CD4-positive, alpha-beta memory T cell (primary cell): Measurements from ENCODE around the gene ULBP2. TPM values are rescaled to one million over a fixed set of nuclear protein-coding genes. Genes with fewer than 3 reads are reported as not detected.
"Not testable (repeated sequence)": the region's sequence is repeated elsewhere in the genome, so short reads cannot be mapped to it uniquely, and the experiment has no call there.

Experiments
- CTCF ChIA-PET: fragments of 350-600 bp; sonication (Branson Sonifier 250); formaldehyde crosslinking; loops from one replicate; lab custom pipeline; 2021; ENCODE audit warnings: inconsistent platforms; ENCODE audit not compliant: partially characterized antibody; lab: Charles Lee
- POLR2A ChIA-PET: fragments of 350-600 bp; sonication (Branson Sonifier 250); formaldehyde crosslinking; loops from one replicate; lab custom pipeline; 2021; ENCODE audit not compliant: partially characterized antibody; lab: Charles Lee
- DNase-seq, 5 donors: peaks; one replicate each; pipeline versions ENCODE4 v3.0.0 to v3.0.0-alpha.2; 2020 to 2022; ENCODE audit warnings: mixed read lengths in 1 of 5
- H3K27ac ChIP-seq: one replicate; pipeline ENCODE4 v1.7.0; 2013; ENCODE audit warnings: low read depth, low read length
- H3K27me3 ChIP-seq: 2 replicates; pipeline ENCODE4 v1.7.0; 2013; ENCODE audit warnings: mild to moderate bottlenecking, low read length, moderate library complexity; ENCODE audit not compliant: insufficient read depth
- H3K36me3 ChIP-seq: 2 replicates; pipeline ENCODE4 v1.7.0; 2013; ENCODE audit warnings: mild to moderate bottlenecking, low read length, moderate library complexity; ENCODE audit not compliant: insufficient read depth
- H3K4me1 ChIP-seq: 2 replicates; pipeline ENCODE4 v1.7.0; 2013; ENCODE audit warnings: mild to moderate bottlenecking, low read length, moderate library complexity; ENCODE audit not compliant: insufficient read depth
- H3K4me3 ChIP-seq, 2 donors: one replicate each; pipeline ENCODE4 v1.7.0; 2013; ENCODE audit warnings: low read length in 2 of 2, mild to moderate bottlenecking in 1 of 2
- H3K9me3 ChIP-seq, 2 donors: one replicate each; pipeline ENCODE4 v1.7.0; 2013; ENCODE audit warnings: low read length in 2 of 2, control low read depth in 1 of 2; ENCODE audit not compliant: control insufficient read depth in 1 of 2
- H3K27ac Mint-ChIP-seq, 7 donors: one replicate each; pipeline ENCODE4 v1.8.0; 2020 to 2021; ENCODE audit warnings: mixed read lengths in 7 of 7, mild to moderate bottlenecking in 6 of 7, inconsistent platforms in 3 of 7, moderate library complexity in 3 of 7
- H3K27me3 Mint-ChIP-seq, 2 donors: one replicate each; pipeline ENCODE4 v1.8.0; 2020 to 2021; ENCODE audit warnings: mixed read lengths in 2 of 2
- H3K36me3 Mint-ChIP-seq, 2 donors: one replicate each; pipeline ENCODE4 v1.8.0; 2020 to 2021; ENCODE audit warnings: mixed read lengths in 2 of 2, inconsistent platforms in 1 of 2, mild to moderate bottlenecking in 1 of 2
- H3K4me1 Mint-ChIP-seq, 4 donors: one replicate each; pipeline ENCODE4 v1.8.0; 2020 to 2021; ENCODE audit warnings: mixed read lengths in 4 of 4, mild to moderate bottlenecking in 1 of 4
- H3K4me3 Mint-ChIP-seq, 8 donors: one replicate each; pipeline ENCODE4 v1.8.0; 2020 to 2021; ENCODE audit warnings: mixed read lengths in 8 of 8, mild to moderate bottlenecking in 7 of 8, moderate library complexity in 6 of 8, inconsistent platforms in 3 of 8
- H3K9me3 Mint-ChIP-seq, 8 donors: one replicate each; pipeline ENCODE4 v1.8.0; 2020 to 2021; ENCODE audit warnings: mixed read lengths in 8 of 8, mild to moderate bottlenecking in 5 of 8, inconsistent platforms in 3 of 8, moderate library complexity in 1 of 8
- intact Hi-C: fragments of 100-400 bp; cut with micrococcal nuclease; formaldehyde crosslinking; loops from one replicate; pipeline ENCODE4 v1.15.1; 2023
- polyA plus RNA-seq, 2 donors: library from polyadenylated mRNA; unstranded; fragments of 300-500 nt; fragmentation: Illumina TruSeq; gene quantifications; one replicate each; pipeline ENCODE4 v1.2.3, GENCODE V29; 2021
- total RNA-seq, 2 experiments: library from RNA; stranded (reverse); gene quantifications; one replicate each; pipeline ENCODE4 v1.2.3, GENCODE V29; 2021

The ULBP2 gene
- total and polyA plus RNA-seq, 4 experiments from 2014 or later: 0.28 to 1.1 TPM; not detected in 2

DNA sequence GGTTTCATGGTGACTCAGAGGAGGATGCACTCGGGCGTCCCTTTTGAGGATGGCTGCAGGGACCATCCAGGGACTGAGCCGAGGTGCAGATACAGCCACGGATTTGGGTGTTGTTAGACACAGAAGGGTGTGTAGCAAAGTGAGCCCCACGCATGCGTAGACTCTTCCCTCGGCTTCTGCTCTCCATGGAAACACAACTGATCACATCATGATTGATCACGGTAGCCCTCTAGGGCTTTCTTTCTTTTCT, 21.3 kb downstream of the ULBP2 start:
- CTCF ChIA-PET: no interaction called here
- no peaks in the 10 kb centered on the region for H3K9me3 ChIP-seq
- H3K27me3 ChIP-seq: peaks cover 44% of the 10 kb centered on the region
- Mint-ChIP-seq H3K9me3 (peaks cover 0 to 3% (median 0%) of the 10 kb centered on the region in 8 donors), H3K36me3 (peaks cover 0 to 3% of the 10 kb centered on the region in 2 donors), H3K4me3 (peak overlapping the region; percentile 88 to 98 (median 93)), H3K4me1 (peaks cover 14 to 36% (median 23%) of the 10 kb centered on the region in 4 donors), H3K27ac (peak overlapping the region; percentile 59 to 92 (median 82)), H3K27me3 (peaks cover 49 to 83% of the 10 kb centered on the region in 2 donors)
- intact Hi-C loops: loop anchor here (1.0 kb wide), 2 partner anchors 22 to 41 kb away; no protein-coding TSS in a partner anchor
- peak overlapping the region; percentile 39 to 65 for H3K4me3 ChIP-seq
- DNase-seq: peak in 3 of 5 donors; percentile 29 to 63 (median 39)
- no peak overlapping the region for H3K27ac ChIP-seq
- H3K4me1 ChIP-seq: peaks cover 30% of the 10 kb centered on the region
- H3K36me3 ChIP-seq: no peaks in the 10 kb centered on the region
- POLR2A ChIA-PET: no interaction called here

DNA sequence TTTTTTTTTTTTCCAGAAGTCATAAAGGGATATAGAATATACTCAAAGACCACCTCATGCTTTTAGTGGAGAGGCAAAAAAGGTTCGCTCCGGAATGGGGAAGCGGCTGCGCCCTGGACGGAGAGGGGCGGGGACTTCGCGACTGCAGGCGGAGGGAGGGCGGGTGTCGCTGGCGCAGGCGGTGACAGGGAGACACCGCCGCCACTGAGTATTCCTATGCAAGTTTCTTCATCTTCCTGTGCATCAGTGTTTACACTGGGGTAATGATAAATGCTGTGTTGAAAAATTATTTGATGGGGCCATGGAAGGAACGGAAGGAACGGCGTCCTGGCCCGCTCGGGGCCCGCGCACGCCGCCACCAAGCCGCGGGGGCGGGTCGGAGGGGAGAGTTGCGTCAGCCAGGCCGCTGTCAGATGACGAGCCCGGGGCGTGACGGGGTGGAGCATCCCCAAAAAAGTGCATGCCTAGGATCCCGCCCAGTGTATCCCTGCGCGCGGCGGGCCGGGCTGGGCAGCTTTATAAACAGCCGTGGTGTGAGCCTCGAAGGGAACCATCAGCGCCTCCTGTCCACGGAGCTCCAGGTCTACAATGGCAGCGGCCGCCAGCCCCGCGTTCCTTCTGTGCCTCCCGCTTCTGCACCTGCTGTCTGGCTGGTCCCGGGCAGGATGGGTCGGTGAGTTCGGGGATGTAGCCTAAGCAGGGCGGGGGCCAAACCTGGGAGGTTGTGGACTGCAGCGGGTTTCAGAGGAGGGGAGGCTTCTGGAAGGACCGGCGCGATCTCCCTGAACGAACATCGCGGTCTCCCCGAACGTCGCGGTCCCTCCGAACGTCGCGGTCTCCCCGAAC, 21.9 kb downstream of the ULBP2 start, which contains the start of gene ULBP1:
Gene ULBP1 (plus strand): TSS at position 482 of the 846 bp plus-strand sequence. CDS start 107 bp downstream, at position 589.
- intact Hi-C loops: loop anchor here (1.0 to 2.0 kb wide), 3 partner anchors 22 to 41 kb away; no protein-coding TSS in a partner anchor
- Histone ChIP-seq H3K27me3 (peaks cover 44% of the 10 kb centered on the region), H3K27ac (no peak within 1 kb of the TSS)

DNA sequence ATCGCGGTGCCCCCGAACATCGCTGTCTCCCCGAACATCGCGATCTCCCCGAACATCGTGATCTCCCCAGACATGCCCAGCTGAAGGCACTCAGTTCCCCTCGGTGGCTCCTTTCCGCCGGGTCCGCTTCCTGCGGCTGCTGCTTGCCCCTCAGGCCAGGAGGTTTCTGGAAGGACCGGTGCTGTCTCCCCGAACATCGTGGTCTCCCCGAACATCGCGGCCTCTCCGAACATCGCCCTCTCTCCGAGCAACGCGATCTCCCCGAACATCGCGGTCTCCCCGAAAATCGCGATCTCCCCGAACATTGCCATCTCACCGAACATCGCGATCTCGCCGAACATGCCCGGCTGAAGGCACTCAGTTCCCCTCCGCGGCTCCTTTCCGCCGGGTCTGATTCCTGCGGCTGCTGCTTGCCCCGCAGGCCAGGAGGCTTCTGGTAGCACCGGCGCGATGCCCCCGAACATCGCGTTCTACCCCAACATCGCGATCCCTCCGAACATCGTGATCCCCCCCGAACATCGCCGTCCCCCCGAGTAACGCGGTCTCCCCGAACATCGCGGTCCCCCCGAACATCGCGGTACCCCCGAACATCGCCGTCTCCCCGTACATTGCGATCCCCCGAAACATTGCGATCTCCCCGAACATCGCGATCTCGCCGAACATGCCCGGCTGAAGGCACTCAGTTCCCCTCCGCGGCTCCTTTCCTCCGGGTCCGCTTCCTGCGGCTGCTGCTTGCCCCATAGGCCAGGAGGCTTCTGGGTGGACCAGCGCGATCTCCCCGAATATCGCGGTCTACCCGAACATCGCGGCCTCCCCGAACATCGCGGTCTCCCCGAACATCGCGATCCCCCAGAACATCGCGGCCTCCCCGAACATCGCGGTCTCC, 22.7 kb downstream of the ULBP2 start:
- POLR2A ChIA-PET: interaction anchor here (0.6 kb wide), 2 partner anchors 30 to 57 kb away, joined by 4 to 5 read pairs; no protein-coding TSS in a partner anchor
- intact Hi-C loops: loop anchor here (2.0 kb wide), 1 partner anchor 26 kb away; no protein-coding TSS in a partner anchor
- H3K27me3 ChIP-seq: peaks cover 37% of the 10 kb centered on the region

More for the DNA sequence above, 21.9 kb downstream of the ULBP2 start, which contains the start of gene ULBP1:
- DNase-seq: peak; percentile 64 to 74 (median 72)
- peaks cover 47 to 86% of the 10 kb centered on the region in 2 donors for H3K27me3 Mint-ChIP-seq
- peak within 1 kb of the TSS; percentile 78 to 92 (median 82) for H3K27ac Mint-ChIP-seq
- Histone ChIP-seq H3K4me1 (peaks cover 30% of the 10 kb centered on the region), H3K9me3 (no peaks in the 10 kb centered on the region), H3K36me3 (no peaks in the 10 kb centered on the region), H3K4me3 (peak within 1 kb of the TSS; percentile 39 to 65)
- CTCF ChIA-PET: no interaction called here
- POLR2A ChIA-PET: interaction anchor here (0.6 kb wide), 1 partner anchor 30 kb away, joined by 4 read pairs; no protein-coding TSS in a partner anchor
- peak within 1 kb of the TSS; percentile 88 to 98 (median 93) for H3K4me3 Mint-ChIP-seq
- peaks cover under 1 to 3% of the 10 kb centered on the region in 2 donors for H3K36me3 Mint-ChIP-seq
- peaks cover 0 to 3% (median 0%) of the 10 kb centered on the region in 8 donors for H3K9me3 Mint-ChIP-seq
- H3K4me1 Mint-ChIP-seq: peaks cover 14 to 36% (median 23%) of the 10 kb centered on the region in 4 donors

DNA sequence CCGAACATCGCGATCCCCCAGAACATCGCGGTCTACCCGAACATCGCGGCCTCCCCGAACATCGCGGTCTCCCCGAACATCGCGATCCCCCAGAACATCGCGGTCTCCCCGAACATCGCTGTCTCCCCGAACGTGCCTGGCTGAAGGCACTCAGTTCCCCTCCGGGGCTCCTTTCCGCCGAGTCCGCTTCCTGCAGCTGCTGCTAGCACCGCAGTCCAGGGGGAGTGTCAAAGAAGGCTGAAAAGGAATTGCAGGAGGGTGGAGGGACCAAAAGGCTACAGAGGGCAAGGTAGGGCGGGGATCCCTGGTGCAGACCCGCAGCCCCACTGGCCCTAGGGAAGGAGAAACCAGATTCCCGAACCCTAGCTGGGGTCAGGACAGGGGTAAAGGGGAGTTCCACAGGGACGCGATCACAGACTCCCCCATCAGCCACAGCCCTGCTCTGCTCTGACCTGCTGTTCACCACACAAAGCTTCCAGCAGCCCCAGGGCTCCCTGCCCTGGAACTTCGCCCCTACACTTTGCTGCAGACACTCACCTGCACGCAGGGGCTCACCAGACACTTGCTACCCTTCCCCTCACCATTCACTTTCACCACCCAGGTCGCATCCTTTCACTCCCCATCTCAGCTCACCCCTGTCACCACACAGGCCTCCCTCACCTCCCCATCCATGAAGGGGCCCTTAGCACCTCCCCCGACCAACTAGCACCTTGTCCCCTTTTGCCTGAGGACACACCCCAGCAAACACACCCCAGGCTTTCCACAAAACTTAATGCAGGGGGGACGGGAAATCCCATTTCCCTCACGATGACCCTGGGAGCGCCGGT, 23.6 kb downstream of the ULBP2 start:
- H3K36me3 Mint-ChIP-seq: peaks cover 3 to 4% of the 10 kb centered on the region in 2 donors
- peak overlapping the region; percentile 71 to 96 (median 88) for H3K27ac Mint-ChIP-seq
- Histone ChIP-seq H3K27ac (no peak overlapping the region), H3K9me3 (no peaks in the 10 kb centered on the region), H3K4me1 (peaks cover 30% of the 10 kb centered on the region), H3K27me3 (peaks cover 37% of the 10 kb centered on the region), H3K4me3 (peak overlapping the region in 1 of 2 donors; percentile 65), H3K36me3 (no peaks in the 10 kb centered on the region)
- intact Hi-C loops: loop anchor here (2.0 kb wide), 1 partner anchor 25 kb away; no protein-coding TSS in a partner anchor
- peak overlapping the region; percentile 88 to 98 (median 93) for H3K4me3 Mint-ChIP-seq
- peaks cover 0 to 3% (median 0%) of the 10 kb centered on the region in 8 donors for H3K9me3 Mint-ChIP-seq
- CTCF ChIA-PET: no interaction called here
- peak; percentile 26 to 52 (median 38) for DNase-seq
- H3K4me1 Mint-ChIP-seq: peaks cover 14 to 36% (median 23%) of the 10 kb centered on the region in 4 donors
- POLR2A ChIA-PET: interaction anchor here (0.6 kb wide), 1 partner anchor 58 kb away, joined by 5 read pairs; no protein-coding TSS in a partner anchor
- peaks cover 41 to 87% of the 10 kb centered on the region in 2 donors for H3K27me3 Mint-ChIP-seq

More for the DNA sequence above, 22.7 kb downstream of the ULBP2 start:
- Mint-ChIP-seq H3K4me3 (peak overlapping the region; percentile 88 to 98 (median 93)), H3K9me3 (peaks cover 0 to 3% (median 0%) of the 10 kb centered on the region in 8 donors), H3K36me3 (peaks cover 3 to 4% of the 10 kb centered on the region in 2 donors), H3K27me3 (peaks cover 41 to 86% of the 10 kb centered on the region in 2 donors), H3K4me1 (peaks cover 14 to 36% (median 23%) of the 10 kb centered on the region in 4 donors), H3K27ac (peak overlapping the region in 6 of 7 donors; percentile 86 to 96 (median 90))
- CTCF ChIA-PET: no interaction called here
- Histone ChIP-seq H3K9me3 (no peaks in the 10 kb centered on the region), H3K4me3 (peak overlapping the region; percentile 39 to 65), H3K27ac (no peak overlapping the region), H3K36me3 (no peaks in the 10 kb centered on the region), H3K4me1 (peaks cover 30% of the 10 kb centered on the region)
- DNase-seq: peak in 3 of 5 donors; percentile 22 to 40 (median 28)

DNA sequence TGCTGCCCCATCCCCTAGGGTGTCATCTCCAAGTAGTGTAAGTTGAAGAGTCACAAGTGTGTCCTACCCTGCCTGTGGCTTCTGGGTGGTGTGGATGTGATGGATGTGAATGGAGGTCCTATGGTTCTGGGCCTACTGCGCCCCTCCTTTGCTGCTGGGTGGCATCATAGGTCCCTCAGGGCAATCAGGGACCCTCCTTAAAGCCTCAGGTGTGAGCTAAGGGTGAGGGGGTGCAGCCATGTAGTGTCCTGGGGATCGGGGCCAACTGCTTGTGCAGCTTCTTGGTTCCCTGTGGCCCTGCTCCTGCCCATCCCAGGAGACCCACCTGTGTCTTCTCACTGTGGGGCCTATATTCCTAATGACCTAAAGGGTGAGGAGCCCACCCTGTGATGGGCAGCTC, 24.5 kb downstream of the ULBP2 start:
- peaks cover 37% of the 10 kb centered on the region for H3K27me3 ChIP-seq
- H3K4me1 Mint-ChIP-seq: peaks cover 14 to 36% (median 23%) of the 10 kb centered on the region in 4 donors
- H3K9me3 ChIP-seq, H3K36me3 ChIP-seq, intact Hi-C loops, H3K4me3 ChIP-seq, CTCF ChIA-PET, H3K27ac ChIP-seq, POLR2A ChIA-PET, H3K9me3 Mint-ChIP-seq, H3K36me3 Mint-ChIP-seq: not testable (repeated sequence)
- peak overlapping the region in 4 of 8 donors; percentile 14 to 98 (median 68) for H3K4me3 Mint-ChIP-seq
- peaks cover 30% of the 10 kb centered on the region for H3K4me1 ChIP-seq
- peak in 1 of 5 donors; percentile 14 for DNase-seq
- peak overlapping the region in 1 of 7 donors; percentile 90 for H3K27ac Mint-ChIP-seq
- H3K27me3 Mint-ChIP-seq: peaks cover 41 to 86% of the 10 kb centered on the region in 2 donors

DNA sequence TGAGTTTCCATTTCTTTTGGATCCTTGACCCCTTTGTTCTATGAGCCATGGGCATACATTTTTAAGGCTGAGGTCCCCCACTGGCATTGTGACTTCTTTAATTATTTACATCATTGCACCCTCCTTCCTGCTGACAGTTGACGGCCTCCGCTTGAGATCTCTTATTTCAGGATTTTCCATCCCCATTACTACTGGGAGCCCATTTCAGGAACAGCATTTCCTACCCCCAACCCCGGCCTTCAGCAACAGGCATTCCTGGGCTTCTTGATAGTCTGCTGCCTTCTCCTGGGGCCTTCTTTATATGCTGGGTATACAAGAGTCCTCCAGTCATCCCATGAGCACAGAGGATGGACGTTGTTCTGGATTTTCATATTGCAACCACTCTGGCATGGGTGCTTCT, 25.8 kb downstream of the ULBP2 start:
- peaks cover 14 to 36% (median 23%) of the 10 kb centered on the region in 4 donors for H3K4me1 Mint-ChIP-seq
- H3K4me3 Mint-ChIP-seq: peak overlapping the region in 1 of 8 donors; percentile 30
- H3K27ac ChIP-seq: no peak overlapping the region
- H3K9me3 ChIP-seq: no peaks in the 10 kb centered on the region
- H3K9me3 Mint-ChIP-seq: peaks cover 0 to 3% (median 0%) of the 10 kb centered on the region in 8 donors
- H3K4me3 ChIP-seq: no peak overlapping the region
- ChIA-PET POLR2A (no interaction called here), CTCF (no interaction called here)
- intact Hi-C loops: no loop called here
- H3K27ac Mint-ChIP-seq: peak overlapping the region in 1 of 7 donors; percentile 12
- H3K36me3 Mint-ChIP-seq: peaks cover 3 to 4% of the 10 kb centered on the region in 2 donors
- peak in 1 of 5 donors; percentile 16 for DNase-seq
- peaks cover 38 to 79% of the 10 kb centered on the region in 2 donors for H3K27me3 Mint-ChIP-seq
- H3K4me1 ChIP-seq: peaks cover 29% of the 10 kb centered on the region
- no peaks in the 10 kb centered on the region for H3K36me3 ChIP-seq
- H3K27me3 ChIP-seq: peaks cover 30% of the 10 kb centered on the region
